GM23338 (cell line): ENCODE data around the gene ASPDH.
A peak's percentile ranks its signal among the peaks of the same experiment; 100 is the strongest.

Experiments
- CREB1 ChIP-seq: fragments of 250-450 bp; sonication (Bioruptor Pico); IDR thresholded peaks from 2 replicates; pipeline ENCODE4 v1.5.0; 2020; ENCODE audit warnings: low read depth, mild to moderate bottlenecking, moderate library complexity
- ETS1 ChIP-seq: IDR thresholded peaks from 2 replicates; pipeline ENCODE4 v1.6.1; 2016; ENCODE audit warnings: antibody characterized with exemption
- EZH2 ChIP-seq: fragments of 200-600 bp; sonication (generic); IDR thresholded peaks from one replicate; pipeline ENCODE4 v1.8.0; 2017; ENCODE audit warnings: antibody characterized with exemption, mild to moderate bottlenecking, low read depth; ENCODE audit not compliant: unreplicated experiment
- EZH2phosphoT487 ChIP-seq: fragments of 200-600 bp; sonication (generic); IDR thresholded peaks from one replicate; pipeline ENCODE4 v1.8.1; 2018; ENCODE audit warnings: antibody characterized with exemption; ENCODE audit not compliant: unreplicated experiment
- JUNB ChIP-seq: IDR thresholded peaks from one replicate; pipeline ENCODE4 v1.6.1; 2016; ENCODE audit warnings: antibody characterized with exemption; ENCODE audit not compliant: unreplicated experiment
- NANOG ChIP-seq: IDR thresholded peaks from 2 replicates; pipeline ENCODE4 v1.6.1; 2016; ENCODE audit warnings: antibody characterized with exemption, borderline replicate concordance
- POLR2AphosphoS5 ChIP-seq: IDR thresholded peaks from 2 replicates; pipeline ENCODE4 v1.6.1; 2016; ENCODE audit warnings: antibody characterized with exemption, low read depth
- TF ChIP-seq, protein P1 (sequence below), 2 experiments: fragments of 200-600 bp in 1 of 2; sonication (generic) in 1 of 2; conservative IDR thresholded peaks; 2 replicates each; pipeline versions ENCODE4 v1.5.1 to v1.6.1; 2016 to 2017; ENCODE audit warnings: antibody characterized with exemption in 2 of 2, low read depth in 2 of 2, mild to moderate bottlenecking in 2 of 2, moderate library complexity in 1 of 2
- TF ChIP-seq, protein P2 (sequence below): IDR thresholded peaks from one replicate; pipeline ENCODE4 v1.6.1; 2018; ENCODE audit warnings: antibody characterized with exemption; ENCODE audit not compliant: unreplicated experiment

DNA sequence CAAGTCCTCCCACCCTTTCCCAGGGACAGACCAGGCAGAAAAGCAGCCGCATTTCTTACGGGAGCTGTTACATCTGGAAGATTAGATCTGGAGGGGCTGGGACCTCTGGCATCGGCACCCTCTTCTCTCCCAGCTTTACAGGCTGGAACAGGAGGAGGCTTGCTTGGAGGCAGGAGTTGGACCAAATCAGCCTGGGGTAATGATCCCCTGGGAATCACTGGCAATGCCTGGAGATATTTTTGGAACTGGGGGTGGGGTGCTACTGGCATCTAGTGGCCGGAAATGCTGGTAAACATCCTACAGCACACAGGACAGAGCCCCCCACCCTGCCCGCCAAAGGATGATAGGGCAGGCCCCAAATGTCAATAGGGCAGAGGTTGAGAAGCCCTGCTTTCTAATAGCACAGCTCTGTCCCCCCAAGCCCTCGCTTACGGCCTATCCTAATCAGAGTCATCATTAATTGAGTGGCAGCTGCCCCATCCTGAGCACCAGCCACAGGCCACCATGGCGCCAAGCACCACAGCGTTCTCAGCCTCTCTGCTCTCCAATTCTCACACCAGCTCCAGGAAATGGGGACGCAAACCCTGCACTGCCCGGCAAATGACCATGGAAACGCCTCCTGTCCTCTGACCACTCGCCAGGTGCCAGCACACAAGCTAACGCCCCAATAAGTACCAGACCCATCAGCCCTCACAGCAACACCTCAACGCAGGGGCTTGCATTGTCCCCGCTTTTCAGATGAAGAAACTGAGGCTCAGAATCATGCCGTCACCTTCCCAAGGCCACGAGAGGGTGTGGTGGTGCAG is 33.9 kb upstream of the ASPDH start:
- TF ChIP-seq, protein P1, sequence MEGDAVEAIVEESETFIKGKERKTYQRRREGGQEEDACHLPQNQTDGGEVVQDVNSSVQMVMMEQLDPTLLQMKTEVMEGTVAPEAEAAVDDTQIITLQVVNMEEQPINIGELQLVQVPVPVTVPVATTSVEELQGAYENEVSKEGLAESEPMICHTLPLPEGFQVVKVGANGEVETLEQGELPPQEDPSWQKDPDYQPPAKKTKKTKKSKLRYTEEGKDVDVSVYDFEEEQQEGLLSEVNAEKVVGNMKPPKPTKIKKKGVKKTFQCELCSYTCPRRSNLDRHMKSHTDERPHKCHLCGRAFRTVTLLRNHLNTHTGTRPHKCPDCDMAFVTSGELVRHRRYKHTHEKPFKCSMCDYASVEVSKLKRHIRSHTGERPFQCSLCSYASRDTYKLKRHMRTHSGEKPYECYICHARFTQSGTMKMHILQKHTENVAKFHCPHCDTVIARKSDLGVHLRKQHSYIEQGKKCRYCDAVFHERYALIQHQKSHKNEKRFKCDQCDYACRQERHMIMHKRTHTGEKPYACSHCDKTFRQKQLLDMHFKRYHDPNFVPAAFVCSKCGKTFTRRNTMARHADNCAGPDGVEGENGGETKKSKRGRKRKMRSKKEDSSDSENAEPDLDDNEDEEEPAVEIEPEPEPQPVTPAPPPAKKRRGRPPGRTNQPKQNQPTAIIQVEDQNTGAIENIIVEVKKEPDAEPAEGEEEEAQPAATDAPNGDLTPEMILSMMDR (conservative IDR thresholded peaks at IDR 0.05; ENCODE audit: low read depth in 2 of 2): peak; percentile 26 to 51
- TF ChIP-seq JUNB (no peak), POLR2AphosphoS5 (no peak), NANOG (no peak), CREB1 (CRISPR knock-in tag) (no peak), EZH2 (no peak), EZH2phosphoT487 (no peak), ETS1 (no peak)
- TF ChIP-seq, protein P2, sequence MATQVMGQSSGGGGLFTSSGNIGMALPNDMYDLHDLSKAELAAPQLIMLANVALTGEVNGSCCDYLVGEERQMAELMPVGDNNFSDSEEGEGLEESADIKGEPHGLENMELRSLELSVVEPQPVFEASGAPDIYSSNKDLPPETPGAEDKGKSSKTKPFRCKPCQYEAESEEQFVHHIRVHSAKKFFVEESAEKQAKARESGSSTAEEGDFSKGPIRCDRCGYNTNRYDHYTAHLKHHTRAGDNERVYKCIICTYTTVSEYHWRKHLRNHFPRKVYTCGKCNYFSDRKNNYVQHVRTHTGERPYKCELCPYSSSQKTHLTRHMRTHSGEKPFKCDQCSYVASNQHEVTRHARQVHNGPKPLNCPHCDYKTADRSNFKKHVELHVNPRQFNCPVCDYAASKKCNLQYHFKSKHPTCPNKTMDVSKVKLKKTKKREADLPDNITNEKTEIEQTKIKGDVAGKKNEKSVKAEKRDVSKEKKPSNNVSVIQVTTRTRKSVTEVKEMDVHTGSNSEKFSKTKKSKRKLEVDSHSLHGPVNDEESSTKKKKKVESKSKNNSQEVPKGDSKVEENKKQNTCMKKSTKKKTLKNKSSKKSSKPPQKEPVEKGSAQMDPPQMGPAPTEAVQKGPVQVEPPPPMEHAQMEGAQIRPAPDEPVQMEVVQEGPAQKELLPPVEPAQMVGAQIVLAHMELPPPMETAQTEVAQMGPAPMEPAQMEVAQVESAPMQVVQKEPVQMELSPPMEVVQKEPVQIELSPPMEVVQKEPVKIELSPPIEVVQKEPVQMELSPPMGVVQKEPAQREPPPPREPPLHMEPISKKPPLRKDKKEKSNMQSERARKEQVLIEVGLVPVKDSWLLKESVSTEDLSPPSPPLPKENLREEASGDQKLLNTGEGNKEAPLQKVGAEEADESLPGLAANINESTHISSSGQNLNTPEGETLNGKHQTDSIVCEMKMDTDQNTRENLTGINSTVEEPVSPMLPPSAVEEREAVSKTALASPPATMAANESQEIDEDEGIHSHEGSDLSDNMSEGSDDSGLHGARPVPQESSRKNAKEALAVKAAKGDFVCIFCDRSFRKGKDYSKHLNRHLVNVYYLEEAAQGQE: no peak
